Body of pancreas (tissue), 4 donors: Measurements from ENCODE around the gene TMCC2.

ENCODE experiments used
- CTCF ChIP-seq, 7 experiments: fragments of 450-650 bp in 4 of 7; fragments of 200-600 bp in 3 of 7; sonication (generic) in 3 of 7; IDR thresholded peaks; one replicate each; pipeline ENCODE4 v1.5.1; 2016 to 2019; ENCODE audit warnings: antibody characterized with exemption in 7 of 7
- POLR2A ChIP-seq, 3 donors: fragments of 450-650 bp; IDR thresholded peaks; one replicate each; pipeline ENCODE4 v1.6.1; 2016; ENCODE audit warnings: antibody characterized with exemption in 3 of 3, mild to moderate bottlenecking in 2 of 3

- TF ChIP-seq CTCF (IDR thresholded peaks at IDR 0.05), result no peak
- no peak for TF ChIP-seq POLR2A (IDR thresholded peaks at IDR 0.05)
Measured at GRCh38 chr1:205321959-205322283, 94.2 kb downstream of the TMCC2 start.
